Occipital lobe (tissue), 2 donors: ENCODE data around the gene JOSD1. TPM values are rescaled to one million over a fixed set of nuclear protein-coding genes. Genes with fewer than 3 reads are reported as not detected.

Experiments
- DNase-seq: peaks from one replicate; lab custom pipeline; 2025; lab: John Stamatoyannopoulos, UW
- total RNA-seq: library from RNA; depleted of rRNA; stranded (reverse); fragments of >200 nt; gene quantifications from one replicate; pipeline ENCODE4 v1.2.3, GENCODE V29; 2014

Gene JOSD1
- total RNA-seq, 1 donor from 2014 or later: 66.1 TPM

- DNase-seq: no peak
Measured at GRCh38 chr22:38715176-38715764, 14.5 kb upstream of the JOSD1 start.

- no peak for DNase-seq
Measured at GRCh38 chr22:38713921-38714320, 13.2 kb upstream of the JOSD1 start.

- DNase-seq: no peak
Measured at GRCh38 chr22:38712486-38713207, 11.9 kb upstream of the JOSD1 start.

- no peak for DNase-seq
Measured at GRCh38 chr22:38710866-38711265, 10.1 kb upstream of the JOSD1 start.

GRCh38 chr22:38710351-38710750 is 9.6 kb upstream of the JOSD1 start:
- no peak for DNase-seq

GRCh38 chr22:38709306-38709705 is 8.6 kb upstream of the JOSD1 start:
- DNase-seq: no peak

- no peak for DNase-seq
Measured at GRCh38 chr22:38707984-38708383, 7.2 kb upstream of the JOSD1 start.

- DNase-seq: no peak
Measured at GRCh38 chr22:38707346-38707745, 6.6 kb upstream of the JOSD1 start.

GRCh38 chr22:38706901-38707195 is 6.1 kb upstream of the JOSD1 start:
- no peak for DNase-seq

- no peak for DNase-seq
Measured at GRCh38 chr22:38706101-38706900, 5.6 kb upstream of the JOSD1 start.

- DNase-seq: peak; percentile 100
Measured at GRCh38 chr22:38705235-38706100, 4.7 kb upstream of the JOSD1 start, which contains the start of gene GTPBP1. TSS of gene GTPBP1 (plus strand) at chr22:38705944. CDS start at chr22:38705956, 12 bp downstream.

GRCh38 chr22:38704654-38705234 is 4.0 kb upstream of the JOSD1 start:
- no peak for DNase-seq

GRCh38 chr22:38700270-38700788 is 414 bp downstream of the JOSD1 start:
- no peak for DNase-seq

GRCh38 chr22:38699784-38700183 is 959 bp downstream of the JOSD1 start:
- DNase-seq: no peak

GRCh38 chr22:38699143-38699542 is 1.6 kb downstream of the JOSD1 start:
- DNase-seq: no peak

- DNase-seq: no peak
Measured at GRCh38 chr22:38698407-38699094, 2.2 kb downstream of the JOSD1 start.

GRCh38 chr22:38697425-38698089 is 3.2 kb downstream of the JOSD1 start:
- DNase-seq: no peak

- DNase-seq: no peak
Measured at GRCh38 chr22:38696606-38697424, 3.9 kb downstream of the JOSD1 start.

GRCh38 chr22:38694940-38695339 is 5.8 kb downstream of the JOSD1 start:
- no peak for DNase-seq
